ENCODE measurements around the gene XK.
A peak's percentile ranks its signal among the peaks of the same experiment; 100 is the strongest.

Gene XK

DNA sequence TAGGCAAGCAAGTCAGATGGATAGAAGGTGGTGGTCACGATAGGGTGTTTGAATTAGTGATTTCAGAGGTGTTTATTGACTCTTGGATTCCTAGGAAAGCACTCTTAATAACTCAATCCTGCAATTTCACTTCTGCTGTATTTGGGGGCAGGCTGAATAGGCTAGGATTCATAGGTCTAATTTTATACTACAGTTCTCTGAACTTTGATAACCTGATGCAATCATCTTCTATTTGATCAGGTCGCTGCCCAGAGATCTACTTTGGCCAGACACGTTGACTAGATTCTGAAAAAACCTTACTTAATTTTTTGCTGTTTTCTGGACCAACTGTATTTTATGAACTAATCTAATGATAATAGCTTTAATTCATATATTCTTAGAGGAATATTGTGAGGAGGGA lies 26.4 kb downstream of the XK start:
- TF ChIP-seq CTCF (IDR thresholded peaks at IDR 0.05) = no peak

DNA sequence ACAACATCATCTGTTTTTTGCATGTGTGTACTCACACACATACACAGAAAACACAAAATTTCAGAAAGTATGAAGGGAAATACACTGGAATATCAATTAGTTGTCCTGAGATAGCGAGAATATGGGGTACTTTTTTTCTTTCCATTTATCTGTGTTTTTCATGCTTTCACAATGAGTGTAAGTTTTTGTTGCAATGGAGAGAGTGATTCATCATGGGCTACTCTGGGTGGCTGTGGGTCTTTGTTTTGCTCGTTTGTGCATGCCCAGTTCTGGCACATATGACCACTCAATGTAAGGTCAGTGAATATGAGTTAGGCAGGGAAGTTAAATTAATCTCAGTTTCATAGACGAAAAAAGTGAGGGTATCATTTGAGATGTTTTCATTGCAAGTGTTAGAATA lies 26.9 kb downstream of the XK start:
- TF ChIP-seq CTCF (IDR thresholded peaks at IDR 0.05) = no peak

- no peak for TF ChIP-seq CTCF (IDR thresholded peaks at IDR 0.05)
Observed at GRCh38 chrX:37714479-37714878, 28.9 kb downstream of the XK start.

DNA sequence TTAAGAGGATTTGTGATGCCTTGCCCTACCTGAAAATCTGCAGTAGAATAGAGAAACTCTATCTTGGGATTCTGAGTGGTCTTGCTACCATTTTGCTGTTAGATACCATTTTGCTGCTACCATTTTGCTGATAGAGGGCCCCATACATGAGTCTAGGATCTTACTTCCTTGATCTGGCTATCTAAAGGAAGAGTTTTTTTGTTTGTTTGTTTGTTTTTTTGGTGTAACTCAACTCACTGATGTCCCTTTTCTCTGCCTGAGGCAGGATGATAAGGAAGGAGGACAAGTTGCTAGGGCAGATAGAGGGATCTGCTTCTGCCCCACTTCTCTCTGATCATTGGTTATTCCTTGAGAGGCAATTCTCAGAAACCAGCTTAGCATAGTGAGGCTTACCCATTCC lies 31.0 kb downstream of the XK start:
- TF ChIP-seq CTCF (IDR thresholded peaks at IDR 0.05) = no peak

DNA sequence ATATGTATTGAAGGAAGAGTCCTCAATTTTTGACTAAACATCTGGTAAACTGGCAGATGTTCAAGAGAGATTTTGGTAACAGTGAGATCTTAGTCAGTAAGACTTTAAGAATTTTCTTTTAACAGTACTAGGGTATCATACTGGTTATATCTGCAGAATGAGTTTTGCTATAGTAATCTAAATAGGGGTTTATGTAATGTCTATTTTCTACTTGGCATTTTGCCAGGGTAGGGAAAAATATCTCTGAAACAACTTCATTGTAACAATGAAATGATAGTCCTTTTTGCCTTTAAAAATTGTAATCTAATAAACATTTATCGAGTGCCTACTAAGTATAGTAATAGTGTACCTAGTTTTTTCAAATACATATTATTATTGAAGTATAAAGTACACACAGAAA lies 32.1 kb downstream of the XK start:
- TF ChIP-seq CTCF (IDR thresholded peaks at IDR 0.05) = no peak

GRCh38 chrX:37722595-37722994 lies 37.0 kb downstream of the XK start:
- TF ChIP-seq CTCF (IDR thresholded peaks at IDR 0.05) = no peak

GRCh38 chrX:37726346-37726745 lies 40.8 kb downstream of the XK start:
- TF ChIP-seq CTCF (IDR thresholded peaks at IDR 0.05) = no peak

- TF ChIP-seq CTCF (IDR thresholded peaks at IDR 0.05) = peak; percentile 61
Observed at GRCh38 chrX:37745354-37745753, 59.8 kb downstream of the XK start.
